ENCODE measurements around the gene BOLA3. TPM values are rescaled to one million over a fixed set of nuclear protein-coding genes. Genes with fewer than 3 reads are reported as not detected.

BOLA3 gene
- total and polyA plus RNA-seq, 2 donors (not counting 1 experiment from before 2014, with no cell fraction given), result 6.5 to 8.5 TPM

GRCh38 chr2:74146929-74147726 lies 584 bp downstream of the BOLA3 start:
- Histone ChIP-seq H3K4me3 (ENCODE audit: control extremely low read depth in 1 of 5, extremely low read depth in 1 of 5, insufficient read depth in 1 of 5, low read depth in 2 of 5, low read length in 4 of 5) (peak overlapping the region; percentile 58 to 92 (median 67)), H3K36me3 (replicated peaks in 1 of 2; ENCODE audit: control extremely low read depth in 1 of 2, control insufficient read depth in 1 of 2, extremely low read depth in 1 of 2, insufficient read depth in 2 of 2, low read length in 1 of 2) (peaks cover 0 to 17% of the 10 kb centered on the region in 2 experiments), H3K27me3 (replicated peaks in 1 of 4; ENCODE audit: control extremely low read depth in 1 of 4, control insufficient read depth in 3 of 4, insufficient read depth in 4 of 4, low read length in 3 of 4) (no peaks in the 10 kb centered on the region), H3K27ac (ENCODE audit: low read length in 2 of 2) (peak overlapping the region; percentile 38 to 56), H3K79me2 (ENCODE audit: control insufficient read depth, insufficient read depth, low read length) (peaks cover 11% of the 10 kb centered on the region), H2AFZ (ENCODE audit: insufficient read depth, low read depth, low read length, poor library complexity, severe bottlenecking) (peak overlapping the region; percentile 98), H4K20me1 (ENCODE audit: control insufficient read depth, insufficient read depth, low read length, poor library complexity, severe bottlenecking) (no peaks in the 10 kb centered on the region), H3K9ac (ENCODE audit: low read length) (peak overlapping the region; percentile 89), H3K4me2 (replicated peaks; ENCODE audit: low read depth, low read length, poor library complexity, severe bottlenecking) (peak overlapping the region; percentile 99), H3K9me3 (ENCODE audit: control extremely low read depth in 1 of 3, control insufficient read depth in 2 of 3, insufficient read depth in 1 of 3, low read length in 2 of 3) (peaks cover 0 to 3% (median 0%) of the 10 kb centered on the region in 3 donors), H3K4me1 (ENCODE audit: control insufficient read depth in 2 of 2, insufficient read depth in 2 of 2, low read length in 2 of 2) (peaks cover 16 to 20% of the 10 kb centered on the region in 2 donors)
- WGBS (ENCODE audit: insufficient coverage), result 15% methylated on average over 24 of the region's 29 CpGs
- no peak overlapping the region for H3K4me3 Mint-ChIP-seq
- intact Hi-C loops (cut with micrococcal nuclease), result loop anchor here (1.0 kb wide), 4 partner anchors 27 to 323 kb away; partner anchors contain the start of gene DGUOK
- CTCF ChIA-PET, result interaction anchor here (0.9 to 6.8 kb wide), 17 partner anchors 11 to 383 kb away, joined by 3 to 63 read pairs (median 5); partner anchors contain the start of genes AUP1, HTRA2, MOB1A and STAMBP
- ATAC-seq (ENCODE audit: low read depth) (no peak), DNase-seq (no peak)
- H3K4me1 Mint-ChIP-seq, result peaks cover 5% of the 10 kb centered on the region
- no peaks in the 10 kb centered on the region for H3K27me3 Mint-ChIP-seq
- POLR2A ChIA-PET, result interaction anchor here (0.5 to 1.0 kb wide), 4 partner anchors 27 to 319 kb away, joined by 3 to 5 read pairs (median 3); partner anchors contain the start of genes MOB1A and STAMBP
- TF ChIP-seq CTCF (IDR thresholded peaks at IDR 0.05) (no peak), EZH2 (IDR thresholded peaks at IDR 0.05; ENCODE audit: borderline replicate concordance, insufficient read depth, low read depth, low read length, poor library complexity, severe bottlenecking) (no peak)
- no peaks in the 10 kb centered on the region for H3K9me3 Mint-ChIP-seq (ENCODE audit: insufficient read depth)
- H3K27ac Mint-ChIP-seq, result no peak overlapping the region

- no peak overlapping the region for H3K4me3 ChIP-seq (ENCODE audit: control extremely low read depth in 1 of 5, extremely low read depth in 1 of 5, insufficient read depth in 1 of 5, low read depth in 2 of 5, low read length in 4 of 5)
- CTCF ChIA-PET, result interaction anchor here (1.1 kb wide), 1 partner anchor 15 kb away, joined by 4 read pairs; no protein-coding TSS in a partner anchor
- no peak overlapping the region for H3K9ac ChIP-seq (ENCODE audit: low read length)
- no peak overlapping the region for H3K4me2 ChIP-seq (replicated peaks; ENCODE audit: low read depth, low read length, poor library complexity, severe bottlenecking)
- peaks cover 0 to 2% of the 10 kb centered on the region in 2 experiments for H3K36me3 ChIP-seq (replicated peaks in 1 of 2; ENCODE audit: control extremely low read depth in 1 of 2, control insufficient read depth in 1 of 2, extremely low read depth in 1 of 2, insufficient read depth in 2 of 2, low read length in 1 of 2)
- H3K9me3 ChIP-seq (ENCODE audit: control extremely low read depth in 1 of 3, control insufficient read depth in 2 of 3, insufficient read depth in 1 of 3, low read length in 2 of 3), result peaks cover 0 to under 1% (median 0%) of the 10 kb centered on the region in 3 donors
- no peak overlapping the region for H2AFZ ChIP-seq (ENCODE audit: insufficient read depth, low read depth, low read length, poor library complexity, severe bottlenecking)
- ATAC-seq (ENCODE audit: low read depth) (no peak), DNase-seq (no peak)
- no peak for TF ChIP-seq EZH2 (IDR thresholded peaks at IDR 0.05; ENCODE audit: borderline replicate concordance, insufficient read depth, low read depth, low read length, poor library complexity, severe bottlenecking)
- Mint-ChIP-seq H3K4me3 (no peak overlapping the region), H3K27me3 (no peaks in the 10 kb centered on the region), H3K27ac (no peak overlapping the region), H3K9me3 (ENCODE audit: insufficient read depth) (no peaks in the 10 kb centered on the region), H3K4me1 (peaks cover 2% of the 10 kb centered on the region)
- H4K20me1 ChIP-seq (ENCODE audit: control insufficient read depth, insufficient read depth, low read length, poor library complexity, severe bottlenecking), result no peaks in the 10 kb centered on the region
- H3K27me3 ChIP-seq (replicated peaks in 1 of 4; ENCODE audit: control extremely low read depth in 1 of 4, control insufficient read depth in 3 of 4, insufficient read depth in 4 of 4, low read length in 3 of 4), result no peaks in the 10 kb centered on the region
- WGBS (ENCODE audit: insufficient coverage), result 89% methylated on average over 6 of the region's 6 CpGs
- H3K79me2 ChIP-seq (ENCODE audit: control insufficient read depth, insufficient read depth, low read length), result peaks cover 27% of the 10 kb centered on the region
- peaks cover 10 to 12% of the 10 kb centered on the region in 2 donors for H3K4me1 ChIP-seq (ENCODE audit: control insufficient read depth in 2 of 2, insufficient read depth in 2 of 2, low read length in 2 of 2)
- H3K27ac ChIP-seq (ENCODE audit: low read length in 2 of 2), result no peak overlapping the region
- intact Hi-C loops (cut with micrococcal nuclease), result no loop called here
- POLR2A ChIA-PET, result no interaction called here
These were observed 5.4 kb downstream of the BOLA3 start for GRCh38 chr2:74142340-74142739.
